ENCODE measurements around the gene CES2.

DNA sequence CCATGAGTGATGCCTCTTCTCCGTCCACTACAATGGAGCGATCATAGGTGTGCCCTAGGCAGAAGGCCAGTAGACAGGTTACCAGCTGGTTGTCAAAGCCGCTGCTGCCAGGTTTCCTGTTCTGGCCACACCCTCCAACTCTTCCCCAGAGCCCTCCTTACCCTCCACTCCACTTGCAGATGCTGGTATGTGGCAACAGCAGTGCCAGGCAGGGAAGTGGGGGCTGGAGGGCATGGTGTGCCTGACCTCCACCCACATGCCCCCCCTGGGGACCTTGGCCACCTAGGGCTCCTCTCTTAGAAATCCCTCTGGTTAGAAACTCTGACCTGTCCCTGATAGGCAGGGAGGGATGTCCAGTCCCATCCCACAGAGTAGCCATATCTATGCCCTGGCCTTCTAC is 11.4 kb upstream of the CES2 start:
- TF ChIP-seq, protein P1, sequence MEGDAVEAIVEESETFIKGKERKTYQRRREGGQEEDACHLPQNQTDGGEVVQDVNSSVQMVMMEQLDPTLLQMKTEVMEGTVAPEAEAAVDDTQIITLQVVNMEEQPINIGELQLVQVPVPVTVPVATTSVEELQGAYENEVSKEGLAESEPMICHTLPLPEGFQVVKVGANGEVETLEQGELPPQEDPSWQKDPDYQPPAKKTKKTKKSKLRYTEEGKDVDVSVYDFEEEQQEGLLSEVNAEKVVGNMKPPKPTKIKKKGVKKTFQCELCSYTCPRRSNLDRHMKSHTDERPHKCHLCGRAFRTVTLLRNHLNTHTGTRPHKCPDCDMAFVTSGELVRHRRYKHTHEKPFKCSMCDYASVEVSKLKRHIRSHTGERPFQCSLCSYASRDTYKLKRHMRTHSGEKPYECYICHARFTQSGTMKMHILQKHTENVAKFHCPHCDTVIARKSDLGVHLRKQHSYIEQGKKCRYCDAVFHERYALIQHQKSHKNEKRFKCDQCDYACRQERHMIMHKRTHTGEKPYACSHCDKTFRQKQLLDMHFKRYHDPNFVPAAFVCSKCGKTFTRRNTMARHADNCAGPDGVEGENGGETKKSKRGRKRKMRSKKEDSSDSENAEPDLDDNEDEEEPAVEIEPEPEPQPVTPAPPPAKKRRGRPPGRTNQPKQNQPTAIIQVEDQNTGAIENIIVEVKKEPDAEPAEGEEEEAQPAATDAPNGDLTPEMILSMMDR (conservative IDR thresholded peaks at IDR 0.05; ENCODE audit: low read length) = no peak
- TF ChIP-seq EZH2phosphoT487 (IDR thresholded peaks at IDR 0.05; ENCODE audit: borderline replicate concordance) = no peak
